GM10266 (cell line): ENCODE measurements around the gene MAN2C1.

ENCODE experiments used
- DNase-seq: peaks from one replicate; pipeline ENCODE4 v3.0.0; 2012; ENCODE audit errors: extremely low spot score
- TF ChIP-seq, protein P1 (sequence below): IDR thresholded peaks from 2 replicates; pipeline ENCODE4 v1.5.1; 2012; ENCODE audit warnings: mild to moderate bottlenecking, low read depth; ENCODE audit not compliant: control insufficient read depth, insufficient read depth; ENCODE audit errors: missing control alignments

MAN2C1 gene

DNA sequence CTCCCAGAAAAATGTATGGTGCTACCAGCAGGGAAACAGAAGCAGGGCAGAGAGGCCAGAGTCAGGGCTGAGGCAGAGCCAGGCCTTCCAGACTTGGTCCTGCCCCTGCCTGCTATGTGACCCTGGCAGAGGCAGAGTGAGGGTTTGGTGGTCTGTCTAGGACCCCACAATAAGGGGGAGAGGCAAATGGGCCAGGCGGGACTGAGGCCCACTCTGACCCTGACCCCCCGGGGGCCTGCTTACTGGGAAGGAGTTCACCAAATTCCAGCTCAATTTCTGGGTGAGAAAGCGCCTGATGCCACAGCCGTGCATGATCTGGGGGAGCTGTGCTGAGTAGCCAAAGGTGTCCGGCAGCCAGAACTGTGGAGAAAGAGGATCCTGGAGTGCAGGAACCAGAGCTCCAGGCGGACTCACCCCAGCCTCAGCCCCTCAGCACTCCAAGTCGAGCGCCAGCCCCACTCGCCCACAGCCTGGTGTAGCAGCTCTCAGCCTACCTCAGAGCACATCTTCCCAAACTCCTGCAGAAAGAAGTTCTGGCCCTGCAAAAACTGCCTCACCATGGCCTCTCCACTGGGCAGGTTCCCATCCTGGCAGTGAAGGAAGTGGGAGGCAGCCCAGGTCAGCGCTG lies 6.9 kb downstream of the MAN2C1 start:
- TF ChIP-seq, protein P1, sequence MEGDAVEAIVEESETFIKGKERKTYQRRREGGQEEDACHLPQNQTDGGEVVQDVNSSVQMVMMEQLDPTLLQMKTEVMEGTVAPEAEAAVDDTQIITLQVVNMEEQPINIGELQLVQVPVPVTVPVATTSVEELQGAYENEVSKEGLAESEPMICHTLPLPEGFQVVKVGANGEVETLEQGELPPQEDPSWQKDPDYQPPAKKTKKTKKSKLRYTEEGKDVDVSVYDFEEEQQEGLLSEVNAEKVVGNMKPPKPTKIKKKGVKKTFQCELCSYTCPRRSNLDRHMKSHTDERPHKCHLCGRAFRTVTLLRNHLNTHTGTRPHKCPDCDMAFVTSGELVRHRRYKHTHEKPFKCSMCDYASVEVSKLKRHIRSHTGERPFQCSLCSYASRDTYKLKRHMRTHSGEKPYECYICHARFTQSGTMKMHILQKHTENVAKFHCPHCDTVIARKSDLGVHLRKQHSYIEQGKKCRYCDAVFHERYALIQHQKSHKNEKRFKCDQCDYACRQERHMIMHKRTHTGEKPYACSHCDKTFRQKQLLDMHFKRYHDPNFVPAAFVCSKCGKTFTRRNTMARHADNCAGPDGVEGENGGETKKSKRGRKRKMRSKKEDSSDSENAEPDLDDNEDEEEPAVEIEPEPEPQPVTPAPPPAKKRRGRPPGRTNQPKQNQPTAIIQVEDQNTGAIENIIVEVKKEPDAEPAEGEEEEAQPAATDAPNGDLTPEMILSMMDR: no peak
- DNase-seq: no peak

DNA sequence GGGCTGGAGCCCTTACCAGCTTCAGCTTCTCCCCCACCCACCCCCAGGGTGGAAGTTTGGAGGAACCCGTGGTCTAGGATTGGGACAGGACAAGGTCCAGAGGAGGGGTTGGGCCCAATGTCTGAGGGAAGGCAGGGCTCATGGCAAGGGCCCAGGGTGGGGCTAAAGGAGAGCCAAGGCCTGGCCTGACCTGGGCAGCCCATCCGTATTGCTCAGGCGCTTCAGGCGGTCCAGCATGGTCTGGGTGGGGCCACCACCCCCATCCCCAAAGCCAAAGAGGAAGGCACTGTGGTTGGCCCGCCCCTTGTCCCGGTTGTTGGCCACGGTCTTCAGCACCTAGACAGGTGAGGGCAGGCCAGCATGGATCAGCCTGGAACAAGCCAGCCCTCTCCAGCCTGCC lies 7.6 kb downstream of the MAN2C1 start:
- no peak for DNase-seq
- TF ChIP-seq, protein P1: no peak

DNA sequence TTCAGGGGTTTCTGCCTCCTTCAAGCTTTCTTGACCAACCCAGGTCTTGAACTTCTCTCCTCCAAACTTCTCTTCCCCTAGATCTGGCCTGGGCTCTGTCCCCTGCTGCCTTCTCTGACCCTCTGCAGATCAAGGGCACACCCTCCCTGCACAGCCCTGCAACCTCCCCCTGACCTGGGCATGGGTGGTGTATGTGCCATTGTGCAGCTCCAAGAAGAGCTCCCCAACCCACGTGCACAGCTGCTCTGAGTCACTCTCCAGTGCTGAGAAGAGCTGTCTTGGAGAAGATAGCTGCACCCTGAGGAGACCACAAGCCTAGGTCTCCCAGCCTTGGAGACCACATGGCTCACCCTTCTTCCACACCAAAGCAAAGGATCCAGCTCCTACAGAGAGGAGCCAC lies 8.0 kb downstream of the MAN2C1 start:
- TF ChIP-seq, protein P1: no peak

DNA sequence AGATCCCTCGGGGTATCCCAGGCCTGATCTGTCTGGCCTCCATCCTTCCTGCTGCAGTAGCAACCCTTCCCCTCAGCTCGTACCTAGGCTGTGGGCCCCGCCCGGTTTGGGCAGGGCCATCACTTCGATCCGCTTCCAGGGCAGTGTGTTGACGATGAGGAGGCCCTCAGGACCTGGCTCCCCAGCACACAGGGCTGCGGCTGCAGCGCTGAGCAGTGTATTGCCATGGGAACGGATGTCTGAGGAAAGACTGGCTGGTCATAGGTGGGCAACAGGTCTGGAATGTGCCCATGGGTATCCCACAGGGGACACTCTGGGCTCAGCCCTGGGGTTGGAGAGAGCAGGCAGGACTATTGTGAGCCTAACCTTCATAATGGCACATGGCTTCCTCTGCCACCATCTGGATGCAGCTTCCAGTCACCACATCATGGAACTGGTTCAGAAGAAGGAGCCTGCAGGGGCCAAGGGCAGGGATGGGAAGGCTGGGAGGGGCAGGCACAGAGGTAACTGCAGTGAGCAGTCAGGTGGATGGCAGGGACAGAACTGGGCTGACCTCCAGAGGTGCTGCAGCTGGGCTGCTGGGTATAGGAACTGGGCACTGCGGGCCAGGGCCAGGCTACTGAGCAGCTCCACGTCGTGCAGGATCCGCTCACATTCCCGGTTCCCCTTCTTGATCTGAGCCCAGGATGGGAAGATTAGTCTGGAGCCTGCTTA lies 8.7 kb downstream of the MAN2C1 start:
- DNase-seq: no peak
- TF ChIP-seq, protein P1: no peak

More for the DNA sequence above, 8.0 kb downstream of the MAN2C1 start:
- no peak for DNase-seq

DNA sequence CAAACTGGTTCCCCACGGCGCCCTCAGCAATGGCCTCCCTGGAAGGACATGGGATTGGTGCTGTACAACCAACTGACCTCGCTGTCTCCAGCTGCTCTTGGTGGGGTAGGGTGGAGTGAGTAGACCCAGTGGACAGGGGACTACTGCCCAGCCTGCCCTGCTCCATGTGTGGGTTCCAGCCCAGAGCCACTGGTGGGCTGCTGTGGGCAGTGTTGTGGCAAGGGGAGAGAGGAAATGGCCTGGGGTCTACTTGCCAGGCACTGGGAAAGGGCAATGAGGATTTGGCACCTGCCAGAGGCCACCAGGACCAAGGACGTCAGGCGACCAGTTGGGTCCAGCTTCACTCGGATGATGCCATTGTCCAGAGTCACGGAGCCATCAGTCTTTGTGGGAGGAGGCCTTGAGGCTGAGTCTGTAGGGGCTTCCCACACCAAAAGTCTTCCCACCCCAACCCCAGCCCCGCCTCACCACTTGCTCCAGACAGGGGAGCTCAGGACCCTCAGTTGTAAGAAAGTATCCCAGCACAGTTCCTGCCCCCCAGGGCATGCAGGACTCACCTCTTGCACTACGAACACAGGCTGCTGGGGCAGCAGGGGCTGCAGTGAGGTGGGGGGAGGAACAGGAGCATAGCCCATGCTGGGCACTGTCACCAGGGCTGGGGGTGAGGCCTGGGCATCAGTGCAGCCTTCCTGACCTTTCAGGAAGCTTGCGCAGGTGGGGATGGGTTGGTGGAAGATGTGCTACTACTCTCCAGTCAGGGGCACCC lies 9.5 kb downstream of the MAN2C1 start:
- TF ChIP-seq, protein P1: no peak
- DNase-seq: no peak

DNA sequence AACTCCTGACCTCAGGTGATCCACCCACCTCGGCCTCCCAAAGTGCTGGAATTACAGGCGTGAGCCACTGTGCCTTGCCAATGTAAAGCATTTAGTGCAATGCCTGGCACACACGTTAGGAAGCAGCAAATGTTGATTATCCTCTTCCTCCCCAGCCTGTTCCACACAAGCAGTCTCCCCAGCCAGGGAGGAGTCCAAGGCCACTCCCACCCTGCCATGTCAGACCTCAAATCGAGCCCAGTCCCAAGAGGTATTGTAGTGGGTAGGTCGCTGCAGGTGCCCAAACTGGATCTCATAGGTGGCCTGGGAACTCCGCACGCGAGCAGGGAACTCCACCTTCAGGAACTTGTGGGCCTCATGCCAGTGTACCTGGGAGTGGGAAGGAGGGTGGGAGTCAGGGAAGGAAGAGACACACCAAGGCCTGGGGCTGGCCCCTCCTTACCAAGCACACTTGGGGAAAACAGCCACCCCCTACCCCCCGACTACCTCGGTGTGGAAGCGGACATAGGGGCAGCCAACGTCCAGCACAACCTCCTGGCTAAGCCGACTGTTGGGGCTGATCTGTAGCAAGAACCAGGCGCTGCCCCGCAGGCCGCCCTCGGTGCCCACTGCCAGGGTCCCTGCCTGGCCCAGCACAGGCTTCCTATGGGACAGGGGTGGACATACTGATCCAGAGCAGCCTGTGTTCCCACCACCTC lies 10.3 kb downstream of the MAN2C1 start:
- TF ChIP-seq, protein P1: no peak
- no peak for DNase-seq
